HCT116 (cell line): Measurements from ENCODE around the gene MTPN. TPM values are rescaled to one million over a fixed set of nuclear protein-coding genes. Genes with fewer than 3 reads are reported as not detected.

Source experiments
- ATAC-seq: fragments of 200-7000 bp; cut with Tn5 transposase; 2 replicates; pipeline ENCODE4 v1.9.1; 2020; ENCODE audit warnings: mild to moderate bottlenecking, moderate library complexity
- BruUV-seq: library from RNA; stranded (reverse); fragments of 400-500 nt; replicated peaks from 2 replicates; lab custom pipeline; 2021; lab: Mats Ljungman, UMichigan
- CTCF ChIA-PET: fragments of 300-600 bp; sonication (Branson Sonifier 250); formaldehyde crosslinking; loops from one replicate; lab custom pipeline; 2021; ENCODE audit warnings: antibody characterized with exemption; lab: Charles Lee
- POLR2A ChIA-PET: fragments of 300-600, 350-600 bp; sonication (Branson Sonifier 250); formaldehyde crosslinking; loops from one replicate; lab custom pipeline; 2021; ENCODE audit warnings: antibody characterized with exemption; lab: Charles Lee
- RAD21 ChIA-PET, 2 experiments: fragments of 300-600 bp; sonication (Branson Sonifier 250); formaldehyde crosslinking; loops; one replicate each; lab custom pipeline; 2023; ENCODE audit warnings: low total read pairs in 2 of 2; ENCODE audit not compliant: uncharacterized antibody in 2 of 2, unreplicated experiment in 2 of 2, low non-redundant PET in 1 of 2; lab: Charles Lee
- DNase-seq: peaks from one replicate; pipeline ENCODE4 v3.0.0-alpha.2; 2010; ENCODE audit warnings: low read depth, low spot score
- H2AFZ ChIP-seq: fragments of 200-600 bp; shearing (Covaris generic), sonication (generic); 2 replicates; pipeline ENCODE4 v1.6.1; 2017; ENCODE audit warnings: low read depth, mixed run types, mixed read lengths, antibody characterized with exemption, low read length; ENCODE audit not compliant: poor library complexity, severe bottlenecking
- H3K27ac ChIP-seq: 2 replicates; pipeline ENCODE4 v1.5.1; 2012; ENCODE audit warnings: low read depth, low read length
- H3K27me3 ChIP-seq: fragments of 200-600 bp; sonication (generic); 2 replicates; pipeline ENCODE4 v1.6.1; 2016; ENCODE audit warnings: mixed run types, low read length, mixed read lengths; ENCODE audit not compliant: insufficient read depth
- H3K36me3 ChIP-seq, 2 experiments: fragments of 200-500 bp in 1 of 2; fragments of 200-600 bp in 1 of 2; sonication (Bioruptor generic) in 1 of 2; sonication (generic) in 1 of 2; 2 replicates each; pipeline versions ENCODE4 v1.5.1 to v1.6.1; 2014 to 2016; ENCODE audit warnings: low read length in 2 of 2, inconsistent platforms in 1 of 2, mixed read lengths in 1 of 2, mixed run types in 1 of 2; ENCODE audit not compliant: insufficient read depth in 2 of 2, control insufficient read depth in 1 of 2
- H3K4me1 ChIP-seq, 2 experiments: fragments of 200-600 bp in 1 of 2; sonication (generic) in 1 of 2; 2 replicates each; pipeline versions ENCODE4 v1.5.1 to v1.6.1; 2012 to 2017; ENCODE audit warnings: low read length in 2 of 2, inconsistent platforms in 1 of 2, mild to moderate bottlenecking in 1 of 2, mixed read lengths in 1 of 2, mixed run types in 1 of 2, moderate library complexity in 1 of 2; ENCODE audit not compliant: insufficient read depth in 2 of 2, control insufficient read depth in 1 of 2
- H3K4me2 ChIP-seq: fragments of 200-600 bp; sonication (generic); 2 replicates; pipeline ENCODE4 v1.6.1; 2017; ENCODE audit warnings: mixed run types, low read length, mixed read lengths
- H3K4me3 ChIP-seq, 2 experiments: fragments of 200-600 bp in 1 of 2; sonication (generic) in 1 of 2; replicated peaks in 1 of 2; 2 replicates each; pipeline ENCODE4 v1.5.1; 2011 to 2016; ENCODE audit warnings: low read length in 2 of 2, control low read depth in 1 of 2, low read depth in 1 of 2, mild to moderate bottlenecking in 1 of 2, mixed read lengths in 1 of 2, mixed run types in 1 of 2
- H3K79me2 ChIP-seq: fragments of 200-600 bp; sonication (generic); 2 replicates; pipeline ENCODE4 v1.6.1; 2017; ENCODE audit warnings: mild to moderate bottlenecking, mixed run types, low read length, moderate library complexity, mixed read lengths; ENCODE audit not compliant: insufficient read depth
- H3K9ac ChIP-seq: fragments of 200-600 bp; sonication (generic); 2 replicates; pipeline ENCODE4 v1.6.1; 2016; ENCODE audit warnings: low read length, mixed read lengths
- H3K9me2 ChIP-seq: fragments of 200-600 bp; sonication (generic), shearing (Covaris generic); 2 replicates; pipeline ENCODE4 v1.6.1; 2017; ENCODE audit warnings: mixed run types, mild to moderate bottlenecking, moderate library complexity; ENCODE audit not compliant: insufficient read depth
- H3K9me3 ChIP-seq, 2 experiments: fragments of 200-500 bp in 1 of 2; fragments of 200-600 bp in 1 of 2; sonication (Bioruptor generic) in 1 of 2; sonication (generic) in 1 of 2; 2 replicates each; pipeline ENCODE4 v1.6.1; 2014 to 2017; ENCODE audit warnings: low read length in 2 of 2, mixed read lengths in 2 of 2, inconsistent platforms in 1 of 2, low read depth in 1 of 2, mild to moderate bottlenecking in 1 of 2, mixed run types in 1 of 2, moderate library complexity in 1 of 2; ENCODE audit not compliant: control insufficient read depth in 1 of 2, insufficient read depth in 1 of 2
- H4K20me1 ChIP-seq: fragments of 200-600 bp; sonication (generic), shearing (Covaris generic); 2 replicates; pipeline ENCODE4 v1.6.1; 2017; ENCODE audit warnings: mixed run types, mild to moderate bottlenecking, moderate library complexity; ENCODE audit not compliant: insufficient read depth
- CEBPB ChIP-seq: IDR thresholded peaks from 2 replicates; pipeline ENCODE4 v1.6.1; 2012; ENCODE audit warnings: low read depth
- ELF1 ChIP-seq: IDR thresholded peaks from 2 replicates; pipeline ENCODE4 v1.6.1; 2012; ENCODE audit warnings: low read depth, borderline replicate concordance
- EZH2phosphoT487 ChIP-seq: fragments of 200-600 bp; IDR thresholded peaks from 2 replicates; pipeline ENCODE4 v1.6.1; 2018; ENCODE audit warnings: antibody characterized with exemption, borderline replicate concordance
- FOSL1 ChIP-seq: IDR thresholded peaks from 2 replicates; pipeline ENCODE4 v1.6.1; 2012; ENCODE audit warnings: low read depth
- SIN3A ChIP-seq: IDR thresholded peaks from 2 replicates; pipeline ENCODE4 v1.6.1; 2012; ENCODE audit warnings: low read depth
- intact Hi-C: fragments of 100-400 bp; cut with micrococcal nuclease; formaldehyde crosslinking; loops from 2 replicates; pipeline ENCODE4 v1.10.0; 2022
- total RNA-seq: library from RNA; stranded (reverse); gene quantifications from one replicate; pipeline ENCODE4 v1.2.1, GENCODE V29; 2021; ENCODE audit not compliant: unreplicated experiment
- TF ChIP-seq, protein P1 (sequence below): IDR thresholded peaks from 2 replicates; pipeline ENCODE4 v1.6.1; 2012

Gene MTPN
- total RNA-seq, 1 experiment from 2014 or later: 152 TPM

- TF ChIP-seq CEBPB (no peak), SIN3A (no peak)
These were observed 30.7 kb downstream of the MTPN start (continued) for GRCh38 chr7:135946289-135947055.

DNA sequence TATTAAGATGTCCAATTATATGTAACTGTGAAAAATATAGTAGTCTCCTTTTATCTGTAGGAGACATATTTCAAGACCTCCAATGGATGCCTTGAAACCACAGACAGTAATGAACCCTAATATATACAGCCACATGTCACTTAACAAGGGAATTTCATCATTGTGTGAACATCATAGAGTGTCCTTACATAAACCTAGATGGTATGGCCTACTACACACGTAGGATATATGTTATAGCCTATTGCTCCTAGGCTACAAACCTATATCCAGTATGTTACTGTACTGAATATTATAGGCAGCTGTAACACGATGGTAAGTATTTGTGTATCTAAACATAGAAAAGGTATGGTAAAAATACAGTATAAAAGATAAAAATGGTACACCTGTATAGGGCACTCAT, 32.4 kb downstream of the MTPN start:
- Histone ChIP-seq H3K79me2 (peaks cover 77% of the 10 kb centered on the region), H2AFZ (no peak overlapping the region), H4K20me1 (peaks cover 12% of the 10 kb centered on the region; the same call in 1 of the 2 replicates), H3K4me1 (no peaks in the 10 kb centered on the region), H3K27ac (no peak overlapping the region), H3K9ac (no peak overlapping the region), H3K9me2 (no peaks in the 10 kb centered on the region), H3K27me3 (no peaks in the 10 kb centered on the region), H3K9me3 (no peaks in the 10 kb centered on the region), H3K36me3 (peaks cover 3 to 6% of the 10 kb centered on the region in 2 experiments; a peak in 2 of 4 replicates), H3K4me3 (no peak overlapping the region), H3K4me2 (no peak overlapping the region)
- DNase-seq: no peak
- BruUV-seq: no TSS peak
- ATAC-seq: no peak
- ChIA-PET CTCF (no interaction called here), POLR2A (no interaction called here), RAD21 (no interaction called here)
- intact Hi-C loops: no loop called here
- TF ChIP-seq ELF1 (no peak), FOSL1 (no peak), EZH2phosphoT487 (no peak)
- TF ChIP-seq, protein P1, sequence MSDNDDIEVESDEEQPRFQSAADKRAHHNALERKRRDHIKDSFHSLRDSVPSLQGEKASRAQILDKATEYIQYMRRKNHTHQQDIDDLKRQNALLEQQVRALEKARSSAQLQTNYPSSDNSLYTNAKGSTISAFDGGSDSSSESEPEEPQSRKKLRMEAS: no peak
